Nephron progenitor cell (in vitro differentiated cells): Measurements from ENCODE around the gene APOL4.
A peak's percentile ranks its signal among the peaks of the same experiment; 100 is the strongest.

Experiments used
- DNase-seq: peaks from one replicate; pipeline ENCODE4 v3.0.0; 2021
- H3K27ac Mint-ChIP-seq: 2 replicates; pipeline ENCODE4 v1.8.0; 2021; ENCODE audit warnings: mild to moderate bottlenecking, moderate library complexity, mixed read lengths
- H3K27me3 Mint-ChIP-seq: 2 replicates; pipeline ENCODE4 v1.8.0; 2021; ENCODE audit warnings: mild to moderate bottlenecking, low read depth, mixed read lengths; ENCODE audit not compliant: poor library complexity
- H3K36me3 Mint-ChIP-seq: 2 replicates; pipeline ENCODE4 v1.8.0; 2021; ENCODE audit warnings: low read depth, mixed read lengths
- H3K4me1 Mint-ChIP-seq: 2 replicates; pipeline ENCODE4 v1.8.0; 2021; ENCODE audit warnings: mixed read lengths
- H3K4me3 Mint-ChIP-seq: 2 replicates; pipeline ENCODE4 v1.8.0; 2021; ENCODE audit warnings: mild to moderate bottlenecking, moderate library complexity, mixed read lengths
- H3K9me3 Mint-ChIP-seq: 2 replicates; pipeline ENCODE4 v1.8.0; 2021; ENCODE audit warnings: mild to moderate bottlenecking, moderate library complexity, mixed read lengths
- CTCF ChIP-seq: fragments of 200-600 bp; sonication (generic); IDR thresholded peaks from 2 replicates; pipeline ENCODE4 v1.5.0; 2021; ENCODE audit warnings: antibody characterized with exemption

APOL4 gene

GRCh38 chr22:36147196-36147791, 54.3 kb downstream of the APOL4 start:
- Mint-ChIP-seq H3K9me3 (peaks cover 18% of the 10 kb centered on the region), H3K27ac (peak overlapping the region; percentile 41), H3K4me3 (no peak overlapping the region), H3K36me3 (peaks cover 5% of the 10 kb centered on the region), H3K4me1 (peaks cover 41% of the 10 kb centered on the region), H3K27me3 (peaks cover 11% of the 10 kb centered on the region)
- no peak for TF ChIP-seq CTCF
- DNase-seq: no peak

- Mint-ChIP-seq H3K4me3 (no peak overlapping the region), H3K36me3 (no peaks in the 10 kb centered on the region), H3K9me3 (peaks cover 4% of the 10 kb centered on the region), H3K27ac (no peak overlapping the region), H3K4me1 (peaks cover 46% of the 10 kb centered on the region), H3K27me3 (peaks cover 8% of the 10 kb centered on the region)
- DNase-seq: no peak
- no peak for TF ChIP-seq CTCF
These were observed 55.7 kb downstream of the APOL4 start for GRCh38 chr22:36145881-36146280.

- Mint-ChIP-seq H3K36me3 (no peaks in the 10 kb centered on the region), H3K9me3 (no peaks in the 10 kb centered on the region), H3K27ac (no peak overlapping the region), H3K4me1 (peaks cover 55% of the 10 kb centered on the region), H3K4me3 (no peak overlapping the region), H3K27me3 (peaks cover 8% of the 10 kb centered on the region)
- TF ChIP-seq CTCF: peak; percentile 80
- DNase-seq: peak; percentile 59
These were observed 56.6 kb downstream of the APOL4 start for GRCh38 chr22:36144886-36145541.

GRCh38 chr22:36143956-36144355, 57.7 kb downstream of the APOL4 start:
- TF ChIP-seq CTCF: no peak
- H3K4me1 Mint-ChIP-seq: peaks cover 59% of the 10 kb centered on the region
- peak overlapping the region; percentile 40 for H3K27ac Mint-ChIP-seq
- peaks cover 8% of the 10 kb centered on the region for H3K27me3 Mint-ChIP-seq
- no peaks in the 10 kb centered on the region for H3K36me3 Mint-ChIP-seq
- no peak overlapping the region for H3K4me3 Mint-ChIP-seq
- DNase-seq: no peak
- no peaks in the 10 kb centered on the region for H3K9me3 Mint-ChIP-seq

GRCh38 chr22:36143066-36143815, 58.4 kb downstream of the APOL4 start:
- no peak for TF ChIP-seq CTCF
- H3K4me1 Mint-ChIP-seq: peaks cover 55% of the 10 kb centered on the region
- H3K4me3 Mint-ChIP-seq: no peak overlapping the region
- H3K27ac Mint-ChIP-seq: peak overlapping the region; percentile 26
- no peaks in the 10 kb centered on the region for H3K36me3 Mint-ChIP-seq
- H3K9me3 Mint-ChIP-seq: no peaks in the 10 kb centered on the region
- H3K27me3 Mint-ChIP-seq: peaks cover 8% of the 10 kb centered on the region
- no peak for DNase-seq
